Measurements from ENCODE around the gene SPATA22. TPM values are rescaled to one million over a fixed set of nuclear protein-coding genes. Genes with fewer than 3 reads are reported as not detected.

SPATA22 gene
- total RNA-seq, 1 experiment from 2014 or later = not detected

DNA sequence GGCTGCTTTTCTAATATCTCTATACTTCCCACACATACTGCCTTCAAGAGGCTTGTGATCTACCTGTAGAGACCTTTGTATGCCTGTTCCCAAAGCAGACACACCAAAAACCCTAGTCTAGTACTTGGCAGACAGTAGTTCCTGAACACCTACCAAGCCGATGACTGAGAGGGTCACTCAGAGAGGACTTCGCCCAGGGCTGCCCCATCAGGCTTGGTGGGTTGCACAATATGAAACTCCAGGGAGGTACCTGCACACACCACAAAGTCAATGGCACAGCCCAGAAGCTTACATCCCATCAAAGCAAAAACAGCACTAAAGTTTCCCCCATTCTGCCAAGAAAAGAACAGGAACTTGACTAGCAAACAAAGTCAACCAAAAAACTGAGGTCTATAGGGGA is 34.4 kb upstream of the SPATA22 start:
- BruUV-seq (replicated peaks) = no TSS peak
- Histone ChIP-seq H3K4me1 (ENCODE audit: insufficient read depth, low read length, poor library complexity, severe bottlenecking) (no peaks in the 10 kb centered on the region), H3K27ac (ENCODE audit: low read depth, low read length, poor library complexity, severe bottlenecking) (no peak overlapping the region), H3K9me3 (ENCODE audit: low read depth, low read length, poor library complexity, severe bottlenecking) (no peaks in the 10 kb centered on the region), H3K27me3 (replicated peaks; ENCODE audit: insufficient read depth, low read depth, low read length, poor library complexity) (no peaks in the 10 kb centered on the region), H3K36me3 (ENCODE audit: insufficient read depth, low read length, poor library complexity, severe bottlenecking) (no peaks in the 10 kb centered on the region), H3K4me3 (ENCODE audit: low read depth, low read length, poor library complexity, severe bottlenecking) (no peak overlapping the region)
- intact Hi-C loops (cut with micrococcal nuclease; ENCODE audit: unreplicated experiment) = no loop called here
- POLR2A ChIA-PET (ENCODE audit: low non-redundant PET) = no interaction called here
- TF ChIP-seq, protein P1, sequence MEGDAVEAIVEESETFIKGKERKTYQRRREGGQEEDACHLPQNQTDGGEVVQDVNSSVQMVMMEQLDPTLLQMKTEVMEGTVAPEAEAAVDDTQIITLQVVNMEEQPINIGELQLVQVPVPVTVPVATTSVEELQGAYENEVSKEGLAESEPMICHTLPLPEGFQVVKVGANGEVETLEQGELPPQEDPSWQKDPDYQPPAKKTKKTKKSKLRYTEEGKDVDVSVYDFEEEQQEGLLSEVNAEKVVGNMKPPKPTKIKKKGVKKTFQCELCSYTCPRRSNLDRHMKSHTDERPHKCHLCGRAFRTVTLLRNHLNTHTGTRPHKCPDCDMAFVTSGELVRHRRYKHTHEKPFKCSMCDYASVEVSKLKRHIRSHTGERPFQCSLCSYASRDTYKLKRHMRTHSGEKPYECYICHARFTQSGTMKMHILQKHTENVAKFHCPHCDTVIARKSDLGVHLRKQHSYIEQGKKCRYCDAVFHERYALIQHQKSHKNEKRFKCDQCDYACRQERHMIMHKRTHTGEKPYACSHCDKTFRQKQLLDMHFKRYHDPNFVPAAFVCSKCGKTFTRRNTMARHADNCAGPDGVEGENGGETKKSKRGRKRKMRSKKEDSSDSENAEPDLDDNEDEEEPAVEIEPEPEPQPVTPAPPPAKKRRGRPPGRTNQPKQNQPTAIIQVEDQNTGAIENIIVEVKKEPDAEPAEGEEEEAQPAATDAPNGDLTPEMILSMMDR (conservative IDR thresholded peaks at IDR 0.05; ENCODE audit: low read depth, low read length) = no peak
- TF ChIP-seq EZH2 (IDR thresholded peaks at IDR 0.05; ENCODE audit: borderline replicate concordance, low read depth, low read length, poor library complexity, severe bottlenecking) = no peak
- CTCF ChIA-PET = no interaction called here
- DNase-seq (ENCODE audit: low spot score) = no peak

DNA sequence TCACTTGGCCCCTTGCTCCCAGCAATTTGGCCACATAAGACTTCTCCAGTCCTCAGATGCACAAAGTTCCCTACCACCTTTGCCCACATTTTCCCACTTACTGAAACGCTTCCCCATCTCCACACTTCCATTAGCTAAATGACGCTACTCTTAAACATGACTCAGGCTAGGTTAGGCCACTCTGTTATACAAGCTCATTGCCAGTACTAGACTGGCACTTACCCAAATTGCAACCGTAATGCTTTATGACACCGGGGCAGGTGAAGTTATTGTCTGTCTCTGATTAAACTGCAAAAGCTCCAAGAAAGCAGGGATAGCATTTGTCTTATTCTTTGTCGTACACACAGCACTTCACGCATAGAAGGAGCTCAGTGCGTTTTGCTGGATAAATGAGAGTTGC is 33.4 kb upstream of the SPATA22 start:
- ChIA-PET POLR2A (ENCODE audit: low non-redundant PET) (no interaction called here), CTCF (no interaction called here)
- H3K27ac ChIP-seq (ENCODE audit: low read depth, low read length, poor library complexity, severe bottlenecking) = no peak overlapping the region
- no peaks in the 10 kb centered on the region for H3K9me3 ChIP-seq (ENCODE audit: low read depth, low read length, poor library complexity, severe bottlenecking)
- TF ChIP-seq, protein P1 (conservative IDR thresholded peaks at IDR 0.05; ENCODE audit: low read depth, low read length) = no peak
- TF ChIP-seq EZH2 (IDR thresholded peaks at IDR 0.05; ENCODE audit: borderline replicate concordance, low read depth, low read length, poor library complexity, severe bottlenecking) = no peak
- intact Hi-C loops (cut with micrococcal nuclease; ENCODE audit: unreplicated experiment) = no loop called here
- no TSS peak for BruUV-seq (replicated peaks)
- no peak for DNase-seq (ENCODE audit: low spot score)
- H3K27me3 ChIP-seq (replicated peaks; ENCODE audit: insufficient read depth, low read depth, low read length, poor library complexity) = no peaks in the 10 kb centered on the region
- no peak overlapping the region for H3K4me3 ChIP-seq (ENCODE audit: low read depth, low read length, poor library complexity, severe bottlenecking)
- H3K4me1 ChIP-seq (ENCODE audit: insufficient read depth, low read length, poor library complexity, severe bottlenecking) = no peaks in the 10 kb centered on the region
- no peaks in the 10 kb centered on the region for H3K36me3 ChIP-seq (ENCODE audit: insufficient read depth, low read length, poor library complexity, severe bottlenecking)

- H3K4me3 ChIP-seq (ENCODE audit: low read depth, low read length, poor library complexity, severe bottlenecking) = no peak overlapping the region
- no peaks in the 10 kb centered on the region for H3K9me3 ChIP-seq (ENCODE audit: low read depth, low read length, poor library complexity, severe bottlenecking)
- no peak overlapping the region for H3K27ac ChIP-seq (ENCODE audit: low read depth, low read length, poor library complexity, severe bottlenecking)
- TF ChIP-seq, protein P1 (conservative IDR thresholded peaks at IDR 0.05; ENCODE audit: low read depth, low read length) = no peak
- no peak for TF ChIP-seq EZH2 (IDR thresholded peaks at IDR 0.05; ENCODE audit: borderline replicate concordance, low read depth, low read length, poor library complexity, severe bottlenecking)
- DNase-seq (ENCODE audit: low spot score) = no peak
- CTCF ChIA-PET = no interaction called here
- no peaks in the 10 kb centered on the region for H3K4me1 ChIP-seq (ENCODE audit: insufficient read depth, low read length, poor library complexity, severe bottlenecking)
- H3K27me3 ChIP-seq (replicated peaks; ENCODE audit: insufficient read depth, low read depth, low read length, poor library complexity) = no peaks in the 10 kb centered on the region
- H3K36me3 ChIP-seq (ENCODE audit: insufficient read depth, low read length, poor library complexity, severe bottlenecking) = no peaks in the 10 kb centered on the region
- intact Hi-C loops (cut with micrococcal nuclease; ENCODE audit: unreplicated experiment) = no loop called here
- BruUV-seq (replicated peaks) = no TSS peak
- POLR2A ChIA-PET (ENCODE audit: low non-redundant PET) = no interaction called here
Measured at GRCh38 chr17:3503285-3503684, 31.7 kb upstream of the SPATA22 start.
